Bronchial smooth muscle cell (primary cell): ENCODE measurements around the gene ANKS3. TPM values are rescaled to one million over a fixed set of nuclear protein-coding genes. Genes with fewer than 3 reads are reported as not detected.

ENCODE experiments used
- total RNA-seq: library from RNA; depleted of rRNA; stranded (reverse); fragments of >200 nt; gene quantifications from 2 replicates; pipeline ENCODE4 v1.2.1, GENCODE V29; 2014

The ANKS3 gene, protein sequence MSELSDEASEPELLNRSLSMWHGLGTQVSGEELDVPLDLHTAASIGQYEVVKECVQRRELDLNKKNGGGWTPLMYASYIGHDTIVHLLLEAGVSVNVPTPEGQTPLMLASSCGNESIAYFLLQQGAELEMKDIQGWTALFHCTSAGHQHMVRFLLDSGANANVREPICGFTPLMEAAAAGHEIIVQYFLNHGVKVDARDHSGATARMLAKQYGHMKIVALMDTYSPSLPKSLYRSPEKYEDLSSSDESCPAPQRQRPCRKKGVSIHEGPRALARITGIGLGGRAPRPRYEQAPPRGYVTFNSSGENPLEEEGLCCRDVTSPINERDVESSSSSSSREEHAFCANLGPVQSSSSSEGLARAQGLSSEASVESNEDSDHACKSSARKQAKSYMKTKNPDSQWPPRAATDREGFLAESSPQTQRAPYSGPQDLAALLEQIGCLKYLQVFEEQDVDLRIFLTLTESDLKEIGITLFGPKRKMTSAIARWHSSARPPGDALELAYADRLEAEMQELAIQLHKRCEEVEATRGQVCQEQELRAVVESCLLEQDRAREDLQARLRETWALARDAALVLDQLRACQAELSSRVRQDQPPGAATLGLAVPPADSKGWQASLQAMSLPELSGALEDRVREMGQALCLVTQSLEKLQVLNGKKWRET
- total RNA-seq = 19.4 and 29.6 TPM in 2 replicates

DNA sequence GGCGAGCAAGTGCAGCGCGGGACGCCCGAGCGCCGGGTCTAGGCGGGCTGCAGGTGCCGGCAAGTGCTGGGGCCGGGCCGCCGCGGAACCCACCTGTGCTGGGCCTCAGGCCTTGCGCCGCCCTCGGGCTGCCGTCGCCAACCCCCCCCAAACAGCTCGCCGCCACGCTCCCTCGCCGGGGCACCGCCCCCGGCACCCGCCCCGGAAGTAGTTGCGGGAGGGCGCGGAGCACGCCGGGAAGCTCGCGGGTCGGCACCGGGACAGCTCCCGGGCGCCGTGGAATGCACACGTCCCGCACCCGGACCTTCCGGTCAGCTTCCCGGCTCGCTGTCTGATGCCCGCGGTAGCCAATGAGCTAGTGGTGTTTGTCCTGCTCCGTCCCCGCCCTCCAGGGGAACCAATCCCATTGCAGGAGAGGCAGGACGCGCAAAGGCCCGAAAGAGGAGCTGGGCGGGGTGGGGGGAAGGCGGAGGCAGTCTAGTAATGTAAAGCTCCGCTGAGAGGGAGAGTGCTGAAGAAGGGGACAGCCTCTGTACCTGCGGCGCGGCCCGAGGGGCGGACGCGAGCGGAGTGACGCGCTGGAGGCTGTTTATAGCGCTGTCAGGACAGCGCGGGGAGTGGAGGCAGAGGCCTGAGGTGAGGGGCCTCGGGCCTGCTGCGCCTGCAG, at the start of gene ANKS3, which contains the start of gene DNAAF8:
Gene ANKS3, minus strand, starts transcription at position 209 of the 667 bp plus-strand sequence. CDS start 4,122 bp downstream, outside the sequence.
Gene DNAAF8, plus strand, starts transcription at position 475 of the 667 bp plus-strand sequence. CDS start 1,978 bp downstream, outside the sequence.

DNA sequence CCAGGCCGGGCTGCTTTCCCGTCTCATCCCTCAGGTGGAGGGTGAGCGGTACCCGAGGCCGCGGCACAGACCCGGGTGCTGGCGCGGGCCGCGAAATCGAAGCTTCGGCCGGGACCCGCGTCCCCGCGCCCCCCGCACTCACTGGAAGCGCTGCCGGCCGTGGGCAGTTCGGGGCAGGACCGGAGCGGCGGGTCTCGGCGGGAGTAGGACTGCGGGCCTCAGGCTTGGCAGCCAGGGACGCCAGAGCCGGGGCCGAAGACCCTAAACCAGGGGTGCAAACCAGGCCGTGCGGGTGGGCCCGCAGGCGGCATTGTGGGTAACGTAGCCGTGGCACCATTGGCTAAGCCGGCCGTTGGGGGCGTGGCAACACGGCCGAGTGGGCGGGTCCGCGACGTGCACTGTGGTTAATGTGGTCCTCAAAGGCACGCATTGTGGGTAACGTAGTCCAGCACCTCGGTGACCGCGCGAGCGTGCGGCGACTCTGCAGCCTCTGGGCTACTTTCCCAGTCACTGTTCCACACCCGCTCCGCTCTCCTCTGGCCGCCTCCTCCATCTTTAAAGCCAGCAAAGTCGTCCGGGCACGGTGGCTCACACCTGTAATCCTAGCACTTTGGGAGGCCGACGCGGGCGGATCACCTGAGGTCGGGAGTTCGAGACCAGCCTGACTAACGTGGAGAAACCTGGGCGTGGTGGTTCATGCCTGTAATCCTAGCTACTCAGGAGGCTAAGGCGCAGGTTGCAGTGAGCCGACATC, 33.0 kb upstream of the ANKS3 start, which contains the start of gene ZNF500:
Gene ZNF500, minus strand, starts transcription at position 288 of the 754 bp plus-strand sequence. CDS start 1,184 bp downstream, outside the sequence.

DNA sequence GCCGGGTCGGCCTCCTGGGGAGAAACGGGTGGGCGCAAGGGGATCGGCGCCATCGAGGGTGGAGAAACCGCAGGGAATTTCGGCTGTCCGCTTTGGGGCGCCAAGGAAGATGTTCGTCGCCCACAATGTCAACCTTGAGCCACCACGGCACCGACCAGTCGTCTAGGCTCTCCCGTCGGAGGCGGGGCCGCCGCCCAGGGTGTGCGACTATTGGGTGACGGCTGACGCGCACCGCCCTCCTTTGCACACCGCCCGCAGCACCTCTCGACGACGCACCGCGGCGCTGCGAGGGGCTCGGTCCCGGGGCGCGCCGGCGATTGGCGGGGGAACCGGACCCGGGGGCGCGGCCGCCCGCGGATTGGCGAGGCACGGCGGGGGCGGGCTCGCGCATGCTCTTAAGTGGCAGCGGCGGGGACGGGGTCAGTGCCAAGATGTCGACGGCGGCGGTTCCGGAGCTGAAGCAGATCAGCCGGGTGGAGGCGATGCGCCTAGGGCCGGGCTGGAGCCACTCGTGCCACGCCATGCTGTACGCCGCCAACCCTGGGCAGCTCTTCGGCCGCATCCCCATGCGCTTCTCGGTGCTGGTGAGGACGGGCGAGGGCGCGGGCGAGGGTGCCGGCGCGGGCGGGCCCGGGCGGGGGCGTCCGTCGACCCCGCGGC, 40.6 kb downstream of the ANKS3 start, which contains the start of gene NUDT16L1:
Gene NUDT16L1, plus strand, starts transcription at position 267 of the 660 bp plus-strand sequence. Its CDS starts 165 bp downstream, at position 432.

Other genes with a start within 250 kb of the ANKS3 start
- gene CDIP1, start 195.5 kb downstream of the ANKS3 start, total RNA-seq = 6.4 and 9.6 TPM in 2 replicates
- under 0.01 TPM in 2 replicates for gene C16orf96, start 177.9 kb downstream of the ANKS3 start, total RNA-seq
- gene UBALD1, start 119.4 kb downstream of the ANKS3 start, total RNA-seq = 3.3 and 3.9 TPM in 2 replicates
- gene MGRN1, start 109.4 kb downstream of the ANKS3 start, total RNA-seq = 20.3 and 21.6 TPM in 2 replicates
- gene NUDT16L1, start 40.7 kb downstream of the ANKS3 start, total RNA-seq = 22.7 and 23.6 TPM in 2 replicates
- gene DNAAF8, start 266 bp upstream of the ANKS3 start, total RNA-seq = 0.63 and 0.94 TPM in 2 replicates
- gene ZNF500, start 32.9 kb upstream of the ANKS3 start, total RNA-seq = 4.7 and 5.2 TPM in 2 replicates
- not detected in 2 replicates for gene SEPTIN12, start 54.1 kb upstream of the ANKS3 start, total RNA-seq
- not detected in 2 replicates for gene SMIM22, start 61.1 kb upstream of the ANKS3 start, total RNA-seq
- 14.9 and 18.3 TPM in 2 replicates for gene ROGDI, start 68.4 kb upstream of the ANKS3 start, total RNA-seq
- gene GLYR1, start 113.0 kb upstream of the ANKS3 start, total RNA-seq = 31.2 and 33.7 TPM in 2 replicates
- 12.8 and 15.2 TPM in 2 replicates for gene UBN1, start 113.2 kb upstream of the ANKS3 start, total RNA-seq
- gene PPL, start 202.9 kb upstream of the ANKS3 start, total RNA-seq = 33.4 and 46.3 TPM in 2 replicates
- gene SEC14L5, start 224.1 kb upstream of the ANKS3 start, total RNA-seq = 0.32 and 0.94 TPM in 2 replicates